ENCODE data around the gene NADK. TPM values are rescaled to one million over a fixed set of nuclear protein-coding genes. Genes with fewer than 3 reads are reported as not detected.

Gene NADK
- total RNA-seq, 1 experiment from 2014 or later = 101 TPM

DNA sequence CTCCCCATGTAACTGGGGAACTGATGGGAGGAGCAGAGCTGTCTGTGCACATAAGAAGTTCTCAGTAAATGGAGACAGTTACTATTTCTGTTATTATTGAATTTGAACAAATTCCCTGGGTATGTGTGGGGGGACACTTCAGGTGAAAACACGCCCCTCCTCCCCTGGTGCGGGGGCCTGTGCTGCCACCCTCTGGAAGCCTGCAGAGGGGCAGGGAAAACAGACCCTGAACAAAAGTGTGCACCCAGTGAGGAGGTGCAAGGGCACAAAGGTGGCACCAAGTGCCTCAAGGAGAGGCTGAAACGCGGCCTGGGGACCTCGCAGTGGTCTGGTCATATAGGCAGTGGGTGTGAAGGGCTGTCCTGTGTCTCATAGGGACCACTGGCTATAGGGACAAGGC, 18.2 kb upstream of the NADK start:
- ATAC-seq (0 out of 2 replicates have a peak, but pooled peaks have one; percentile 9), DNase-seq (ENCODE audit: low read depth, low spot score) (no peak)
- POLR2A ChIA-PET = no interaction called here
- no peak for TF ChIP-seq POLR2AphosphoS5 (IDR thresholded peaks at IDR 0.05; ENCODE audit: low read depth, low read length)
- TF ChIP-seq, protein P1, sequence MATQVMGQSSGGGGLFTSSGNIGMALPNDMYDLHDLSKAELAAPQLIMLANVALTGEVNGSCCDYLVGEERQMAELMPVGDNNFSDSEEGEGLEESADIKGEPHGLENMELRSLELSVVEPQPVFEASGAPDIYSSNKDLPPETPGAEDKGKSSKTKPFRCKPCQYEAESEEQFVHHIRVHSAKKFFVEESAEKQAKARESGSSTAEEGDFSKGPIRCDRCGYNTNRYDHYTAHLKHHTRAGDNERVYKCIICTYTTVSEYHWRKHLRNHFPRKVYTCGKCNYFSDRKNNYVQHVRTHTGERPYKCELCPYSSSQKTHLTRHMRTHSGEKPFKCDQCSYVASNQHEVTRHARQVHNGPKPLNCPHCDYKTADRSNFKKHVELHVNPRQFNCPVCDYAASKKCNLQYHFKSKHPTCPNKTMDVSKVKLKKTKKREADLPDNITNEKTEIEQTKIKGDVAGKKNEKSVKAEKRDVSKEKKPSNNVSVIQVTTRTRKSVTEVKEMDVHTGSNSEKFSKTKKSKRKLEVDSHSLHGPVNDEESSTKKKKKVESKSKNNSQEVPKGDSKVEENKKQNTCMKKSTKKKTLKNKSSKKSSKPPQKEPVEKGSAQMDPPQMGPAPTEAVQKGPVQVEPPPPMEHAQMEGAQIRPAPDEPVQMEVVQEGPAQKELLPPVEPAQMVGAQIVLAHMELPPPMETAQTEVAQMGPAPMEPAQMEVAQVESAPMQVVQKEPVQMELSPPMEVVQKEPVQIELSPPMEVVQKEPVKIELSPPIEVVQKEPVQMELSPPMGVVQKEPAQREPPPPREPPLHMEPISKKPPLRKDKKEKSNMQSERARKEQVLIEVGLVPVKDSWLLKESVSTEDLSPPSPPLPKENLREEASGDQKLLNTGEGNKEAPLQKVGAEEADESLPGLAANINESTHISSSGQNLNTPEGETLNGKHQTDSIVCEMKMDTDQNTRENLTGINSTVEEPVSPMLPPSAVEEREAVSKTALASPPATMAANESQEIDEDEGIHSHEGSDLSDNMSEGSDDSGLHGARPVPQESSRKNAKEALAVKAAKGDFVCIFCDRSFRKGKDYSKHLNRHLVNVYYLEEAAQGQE (IDR thresholded peaks at IDR 0.05; ENCODE audit: insufficient read depth in 1 of 2, low read depth in 2 of 2, low read length in 1 of 2) = no peak
- TF ChIP-seq, protein P2, sequence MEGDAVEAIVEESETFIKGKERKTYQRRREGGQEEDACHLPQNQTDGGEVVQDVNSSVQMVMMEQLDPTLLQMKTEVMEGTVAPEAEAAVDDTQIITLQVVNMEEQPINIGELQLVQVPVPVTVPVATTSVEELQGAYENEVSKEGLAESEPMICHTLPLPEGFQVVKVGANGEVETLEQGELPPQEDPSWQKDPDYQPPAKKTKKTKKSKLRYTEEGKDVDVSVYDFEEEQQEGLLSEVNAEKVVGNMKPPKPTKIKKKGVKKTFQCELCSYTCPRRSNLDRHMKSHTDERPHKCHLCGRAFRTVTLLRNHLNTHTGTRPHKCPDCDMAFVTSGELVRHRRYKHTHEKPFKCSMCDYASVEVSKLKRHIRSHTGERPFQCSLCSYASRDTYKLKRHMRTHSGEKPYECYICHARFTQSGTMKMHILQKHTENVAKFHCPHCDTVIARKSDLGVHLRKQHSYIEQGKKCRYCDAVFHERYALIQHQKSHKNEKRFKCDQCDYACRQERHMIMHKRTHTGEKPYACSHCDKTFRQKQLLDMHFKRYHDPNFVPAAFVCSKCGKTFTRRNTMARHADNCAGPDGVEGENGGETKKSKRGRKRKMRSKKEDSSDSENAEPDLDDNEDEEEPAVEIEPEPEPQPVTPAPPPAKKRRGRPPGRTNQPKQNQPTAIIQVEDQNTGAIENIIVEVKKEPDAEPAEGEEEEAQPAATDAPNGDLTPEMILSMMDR (IDR thresholded peaks at IDR 0.05) = no peak
- TF ChIP-seq TCF7L2 (IDR thresholded peaks at IDR 0.05; ENCODE audit: low read depth, low read length) = no peak
- no peak for TF ChIP-seq SIN3A (IDR thresholded peaks at IDR 0.05; ENCODE audit: borderline replicate concordance, insufficient read depth, low read depth, low read length)
- no TSS peak for BruUV-seq (replicated peaks)
- CTCF ChIA-PET = no interaction called here
- in situ Hi-C loops (cut with HindIII; ENCODE audit: low pct_unique_long_range_greater_than_20kb, low sequenced_read_pairs) = no loop called here
- no peak overlapping the region for H3K4me3 ChIP-seq (ENCODE audit: low read depth in 2 of 2, low read length in 2 of 2)
- H3K27me3 ChIP-seq (ENCODE audit: control insufficient read depth, insufficient read depth, low read length) = no peaks in the 10 kb centered on the region
- no peaks in the 10 kb centered on the region for H3K4me1 ChIP-seq (ENCODE audit: control insufficient read depth, insufficient read depth, low read length)
- no peaks in the 10 kb centered on the region for H3K9me3 ChIP-seq (ENCODE audit: control insufficient read depth, insufficient read depth, low read depth, low read length)
- H3K36me3 ChIP-seq (ENCODE audit: control insufficient read depth, insufficient read depth, low read length) = peaks cover 19% of the 10 kb centered on the region
- no peak overlapping the region for H3K27ac ChIP-seq (ENCODE audit: low read length)
- intact Hi-C loops (cut with micrococcal nuclease; ENCODE audit: unreplicated experiment) = no loop called here

DNA sequence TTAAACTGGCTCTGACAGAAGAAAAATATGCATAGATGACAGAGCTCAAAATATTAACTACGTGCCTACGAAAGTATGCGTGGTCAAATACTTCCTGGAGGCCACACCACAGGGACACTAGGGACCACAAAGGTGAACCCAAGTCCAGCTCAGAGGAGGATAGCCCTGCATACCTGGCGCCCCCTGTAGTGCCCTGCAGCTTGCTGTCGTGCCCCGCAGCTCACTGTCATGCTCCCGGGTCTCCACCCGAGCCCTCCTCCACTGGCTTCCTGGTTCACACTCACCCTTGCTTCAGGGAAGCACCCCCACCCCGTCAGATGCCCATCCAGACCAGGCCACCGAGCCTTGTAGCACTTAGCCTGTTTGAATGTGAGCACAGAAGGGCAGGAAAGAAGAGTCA, 16.7 kb upstream of the NADK start:
- intact Hi-C loops (cut with micrococcal nuclease; ENCODE audit: unreplicated experiment) (no loop called here), in situ Hi-C loops (cut with HindIII; ENCODE audit: low pct_unique_long_range_greater_than_20kb, low sequenced_read_pairs) (no loop called here)
- H3K27me3 ChIP-seq (ENCODE audit: control insufficient read depth, insufficient read depth, low read length) = no peaks in the 10 kb centered on the region
- no peak for DNase-seq (ENCODE audit: low read depth, low spot score)
- H3K4me1 ChIP-seq (ENCODE audit: control insufficient read depth, insufficient read depth, low read length) = no peaks in the 10 kb centered on the region
- ChIA-PET CTCF (no interaction called here), POLR2A (interaction anchor here (0.6 kb wide), 1 partner anchor 114 kb away, joined by 9 read pairs; no protein-coding TSS in a partner anchor)
- BruUV-seq (replicated peaks) = no TSS peak
- no peak overlapping the region for H3K4me3 ChIP-seq (ENCODE audit: low read depth in 2 of 2, low read length in 2 of 2)
- TF ChIP-seq, protein P2 (IDR thresholded peaks at IDR 0.05) = no peak; the same call in 1 of the 2 replicates
- TF ChIP-seq, protein P1 (IDR thresholded peaks at IDR 0.05; ENCODE audit: insufficient read depth in 1 of 2, low read depth in 2 of 2, low read length in 1 of 2) = no peak
- TF ChIP-seq SIN3A (IDR thresholded peaks at IDR 0.05; ENCODE audit: borderline replicate concordance, insufficient read depth, low read depth, low read length) (no peak), POLR2AphosphoS5 (IDR thresholded peaks at IDR 0.05; ENCODE audit: low read depth, low read length) (no peak), TCF7L2 (IDR thresholded peaks at IDR 0.05; ENCODE audit: low read depth, low read length) (no peak)
- no peak for ATAC-seq
- no peaks in the 10 kb centered on the region for H3K9me3 ChIP-seq (ENCODE audit: control insufficient read depth, insufficient read depth, low read depth, low read length)
- peaks cover 22% of the 10 kb centered on the region for H3K36me3 ChIP-seq (ENCODE audit: control insufficient read depth, insufficient read depth, low read length)
- no peak overlapping the region for H3K27ac ChIP-seq (ENCODE audit: low read length)

Measured in Panc1 (cell line).